HEK293T (cell line): Measurements from ENCODE around the gene NAALAD2.
"Not testable (repeated sequence)": the region's sequence is repeated elsewhere in the genome, so short reads cannot be mapped to it uniquely, and the experiment has no call there.

Experiments
- CTCF ChIA-PET: fragments of 350-600 bp; formaldehyde crosslinking; extraction: SDS; loops from one replicate; lab custom pipeline; 2021; ENCODE audit warnings: antibody characterized with exemption, inconsistent platforms; lab: Yijun Ruan, JAX
- POLR2A ChIA-PET: fragments of 350-600 bp; formaldehyde crosslinking; extraction: SDS; loops from one replicate; lab custom pipeline; 2020; ENCODE audit warnings: antibody characterized with exemption, inconsistent platforms; lab: Yijun Ruan, JAX
- DNase-seq: peaks from one replicate; pipeline ENCODE4 v3.0.0; 2012; ENCODE audit warnings: mixed read lengths; ENCODE audit errors: extremely low spot score
- ARNT ChIP-seq: fragments of 450-650 bp; IDR thresholded peaks from 2 replicates; pipeline ENCODE4 v1.6.1; 2017; ENCODE audit warnings: mild to moderate bottlenecking
- BHLHE40 ChIP-seq: fragments of 450-650 bp; IDR thresholded peaks from 2 replicates; pipeline ENCODE4 v1.6.1; 2016; ENCODE audit warnings: mild to moderate bottlenecking, moderate library complexity, borderline replicate concordance
- CTBP1 ChIP-seq: fragments of 450-650 bp; IDR thresholded peaks from 2 replicates; pipeline ENCODE4 v1.6.1; 2016; ENCODE audit warnings: borderline replicate concordance
- ELF4 ChIP-seq: fragments of 450-650 bp; IDR thresholded peaks from 2 replicates; pipeline ENCODE4 v1.6.1; 2017; ENCODE audit warnings: antibody characterized with exemption
- FOXA1 ChIP-seq: fragments of 450-650 bp; IDR thresholded peaks from 2 replicates; pipeline ENCODE4 v1.6.1; 2016; ENCODE audit warnings: mild to moderate bottlenecking
- FOXK2 ChIP-seq: fragments of 450-650 bp; IDR thresholded peaks from 2 replicates; pipeline ENCODE4 v1.6.1; 2016; ENCODE audit warnings: mild to moderate bottlenecking
- FOXM1 ChIP-seq: fragments of 450-650 bp; IDR thresholded peaks from 2 replicates; pipeline ENCODE4 v1.6.1; 2017; ENCODE audit warnings: mild to moderate bottlenecking, borderline replicate concordance
- HDGF ChIP-seq: fragments of 450-650 bp; IDR thresholded peaks from 2 replicates; pipeline ENCODE4 v1.6.1; 2017; ENCODE audit warnings: antibody characterized with exemption, borderline replicate concordance
- L3MBTL2 ChIP-seq: fragments of 450-650 bp; conservative IDR thresholded peaks from 2 replicates; pipeline ENCODE4 v1.6.1; 2016; ENCODE audit warnings: mild to moderate bottlenecking
- LEF1 ChIP-seq: fragments of 450-650 bp; IDR thresholded peaks from 2 replicates; pipeline ENCODE4 v1.6.1; 2017; ENCODE audit warnings: mild to moderate bottlenecking, borderline replicate concordance
- NFRKB ChIP-seq: fragments of 450-650 bp; IDR thresholded peaks from 2 replicates; pipeline ENCODE4 v1.6.1; 2016; ENCODE audit warnings: mild to moderate bottlenecking, moderate library complexity
- SP1 ChIP-seq: fragments of 450-650 bp; IDR thresholded peaks from 2 replicates; pipeline ENCODE4 v1.6.1; 2017
- SUZ12 ChIP-seq: fragments of 450-650 bp; IDR thresholded peaks from 2 replicates; pipeline ENCODE4 v1.6.1; 2016; ENCODE audit warnings: mild to moderate bottlenecking
- TARDBP ChIP-seq: fragments of 450-650 bp; IDR thresholded peaks from 2 replicates; pipeline ENCODE4 v1.6.1; 2016
- ZNF384 ChIP-seq: fragments of 450-650 bp; IDR thresholded peaks from 2 replicates; pipeline ENCODE4 v1.6.1; 2016
- TF ChIP-seq, protein P1 (sequence below): fragments of 450-650 bp; IDR thresholded peaks from 2 replicates; pipeline ENCODE4 v1.6.1; 2016

Gene NAALAD2

GRCh38 chr11:90124946-90125345, 9.5 kb upstream of the NAALAD2 start:
- ChIA-PET CTCF (no interaction called here), POLR2A (interaction anchor here (2.6 kb wide), 1 partner anchor 9 kb away, joined by 9 read pairs; the partner anchor contains the start of gene NAALAD2)
- TF ChIP-seq ARNT = no peak
- no peak for TF ChIP-seq HDGF
- TF ChIP-seq ZNF384 = no peak
- TF ChIP-seq, protein P1, sequence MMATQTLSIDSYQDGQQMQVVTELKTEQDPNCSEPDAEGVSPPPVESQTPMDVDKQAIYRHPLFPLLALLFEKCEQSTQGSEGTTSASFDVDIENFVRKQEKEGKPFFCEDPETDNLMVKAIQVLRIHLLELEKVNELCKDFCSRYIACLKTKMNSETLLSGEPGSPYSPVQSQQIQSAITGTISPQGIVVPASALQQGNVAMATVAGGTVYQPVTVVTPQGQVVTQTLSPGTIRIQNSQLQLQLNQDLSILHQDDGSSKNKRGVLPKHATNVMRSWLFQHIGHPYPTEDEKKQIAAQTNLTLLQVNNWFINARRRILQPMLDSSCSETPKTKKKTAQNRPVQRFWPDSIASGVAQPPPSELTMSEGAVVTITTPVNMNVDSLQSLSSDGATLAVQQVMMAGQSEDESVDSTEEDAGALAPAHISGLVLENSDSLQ = no peak
- no peak for TF ChIP-seq BHLHE40
- TF ChIP-seq LEF1 = no peak
- TF ChIP-seq FOXK2 = no peak
- TF ChIP-seq L3MBTL2 = no peak
- no peak for TF ChIP-seq FOXA1
- TF ChIP-seq FOXM1 = no peak
- TF ChIP-seq TARDBP = no peak
- no peak for TF ChIP-seq ELF4
- TF ChIP-seq CTBP1 = no peak
- no peak for TF ChIP-seq NFRKB
- no peak for TF ChIP-seq SUZ12
- no peak for TF ChIP-seq SP1
- no peak for DNase-seq

DNA sequence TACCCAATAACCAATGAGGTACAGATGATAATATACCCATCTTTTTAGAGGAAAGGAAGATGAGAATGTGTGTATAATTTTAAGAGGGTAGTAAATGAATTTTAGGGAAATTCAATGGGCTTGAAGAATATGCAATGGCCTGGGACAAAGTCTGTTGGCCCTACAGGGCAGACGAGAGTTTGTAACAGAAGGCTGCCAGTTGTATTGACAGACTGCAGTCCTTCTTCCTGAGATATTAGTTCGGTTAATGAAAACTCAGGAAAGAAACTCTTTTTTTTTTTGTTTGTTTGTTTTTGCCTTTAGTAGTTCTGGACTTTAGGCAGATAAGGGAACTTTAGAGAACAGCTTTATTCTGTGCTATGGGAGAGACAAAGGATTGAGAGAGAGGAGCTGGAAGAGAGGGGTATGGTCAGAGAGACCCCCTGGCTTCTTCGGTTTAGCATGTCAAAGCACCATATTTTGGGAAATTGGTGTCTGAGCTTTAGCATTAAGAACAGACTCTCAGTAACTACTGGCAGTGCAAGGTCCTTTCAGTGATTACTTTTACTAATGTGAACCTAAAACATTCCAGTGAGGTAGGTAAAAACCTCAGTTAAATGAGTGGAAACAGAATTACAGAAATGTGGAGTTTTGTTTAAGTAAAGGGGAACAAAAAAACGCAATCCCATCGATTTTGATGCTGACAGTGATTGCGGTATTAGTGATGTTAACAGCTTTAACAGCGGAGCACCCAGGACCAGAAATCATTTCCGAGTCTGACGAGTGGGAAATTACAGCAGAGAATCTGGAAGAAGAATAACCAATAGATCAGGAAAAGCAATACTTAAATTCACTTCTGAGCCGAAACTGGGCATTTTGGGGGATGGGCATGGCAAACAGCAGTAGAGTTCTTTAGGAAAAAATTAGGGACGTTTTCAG, 644 bp upstream of the NAALAD2 start:
- no peak for TF ChIP-seq SUZ12
- no peak for TF ChIP-seq CTBP1
- no peak for TF ChIP-seq ARNT
- ChIA-PET CTCF (no interaction called here), POLR2A (interaction anchor here (1.4 kb wide), 1 partner anchor 9 kb away, joined by 9 read pairs; no protein-coding TSS in a partner anchor)
- DNase-seq = no peak

DNA sequence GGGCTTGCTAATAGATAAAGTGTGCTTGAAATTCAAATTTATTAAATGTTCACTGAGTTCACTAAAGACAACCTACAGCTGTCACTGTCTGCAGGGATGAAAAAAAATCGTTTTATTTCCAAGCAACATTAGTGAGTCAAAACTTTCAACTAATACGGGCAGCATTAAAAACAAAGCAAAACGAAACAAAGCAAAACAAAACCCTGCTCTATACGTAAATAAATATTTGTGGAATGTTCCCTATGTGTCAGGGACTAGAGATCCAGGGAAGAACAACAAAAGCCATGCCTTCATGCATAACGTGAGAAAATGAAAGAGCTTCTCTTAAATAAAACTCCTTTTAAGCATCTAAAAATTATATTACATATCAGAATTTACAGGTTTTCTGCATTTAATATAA, 553 bp downstream of the NAALAD2 start:
- ChIA-PET POLR2A (interaction anchor here (1.4 kb wide), 1 partner anchor 11 kb away, joined by 9 read pairs; no protein-coding TSS in a partner anchor), CTCF (no interaction called here)
- TF ChIP-seq SUZ12 = no peak
- TF ChIP-seq, protein P1 = no peak
- TF ChIP-seq ARNT = no peak
- no peak for TF ChIP-seq ZNF384
- no peak for TF ChIP-seq FOXM1
- TF ChIP-seq NFRKB = no peak
- no peak for TF ChIP-seq HDGF
- no peak for TF ChIP-seq ELF4
- TF ChIP-seq CTBP1 = no peak
- no peak for TF ChIP-seq L3MBTL2
- TF ChIP-seq TARDBP = no peak
- no peak for TF ChIP-seq BHLHE40
- no peak for TF ChIP-seq LEF1
- no peak for TF ChIP-seq SP1
- TF ChIP-seq FOXK2 = no peak
- DNase-seq = no peak

GRCh38 chr11:90148900-90149299, 14.4 kb downstream of the NAALAD2 start:
- DNase-seq = no peak
- TF ChIP-seq FOXM1 = no peak
- TF ChIP-seq ELF4 = no peak
- no peak for TF ChIP-seq ZNF384
- no peak for TF ChIP-seq SUZ12
- no peak for TF ChIP-seq FOXK2
- no peak for TF ChIP-seq TARDBP
- no peak for TF ChIP-seq NFRKB
- CTCF ChIA-PET = no interaction called here
- POLR2A ChIA-PET = no interaction called here

- DNase-seq, CTCF ChIA-PET, POLR2A ChIA-PET: not testable (repeated sequence)
These were observed 32.6 kb downstream of the NAALAD2 start for GRCh38 chr11:90166982-90167573.

- CTCF ChIA-PET, POLR2A ChIA-PET, DNase-seq: not testable (repeated sequence)
These were observed 33.2 kb downstream of the NAALAD2 start for GRCh38 chr11:90167704-90168103.

- TF ChIP-seq FOXA1 (no peak), ZNF384 (no peak), L3MBTL2 (no peak), CTBP1 (no peak), ARNT (no peak), SUZ12 (no peak), ELF4 (no peak), HDGF (no peak), TARDBP (no peak), FOXM1 (no peak), NFRKB (no peak), SP1 (no peak), BHLHE40 (no peak), LEF1 (no peak), FOXK2 (no peak)
- TF ChIP-seq, protein P1 = no peak
- ChIA-PET POLR2A (no interaction called here), CTCF (no interaction called here)
- DNase-seq = no peak
These were observed 34.1 kb downstream of the NAALAD2 start for GRCh38 chr11:90168571-90168970.
